SK-N-SH (cell line): ENCODE results near the gene CADM1. TPM values are rescaled to one million over a fixed set of nuclear protein-coding genes. Genes with fewer than 3 reads are reported as not detected.
A peak's percentile ranks its signal among the peaks of the same experiment; 100 is the strongest.

ENCODE experiments used
- CTCF ChIA-PET: fragments of 300-600, 350-600 bp; formaldehyde crosslinking; extraction: SDS; loops from one replicate; lab custom pipeline; 2021; lab: Yijun Ruan, JAX
- POLR2A ChIA-PET: fragments of 350-600 bp; sonication (Branson Sonifier 250); formaldehyde crosslinking; extraction: SDS; loops from one replicate; lab custom pipeline; 2020; ENCODE audit warnings: antibody characterized with exemption, inconsistent platforms; lab: Yijun Ruan, JAX
- DNase-seq: peaks from one replicate; pipeline ENCODE4 v3.0.0; 2012
- H2AFZ ChIP-seq: fragments of 200-600 bp; sonication (generic); 2 replicates; pipeline ENCODE4 v1.8.1; 2016; ENCODE audit warnings: antibody characterized with exemption, mild to moderate bottlenecking, low read depth
- H3F3A ChIP-seq: fragments of 200-600 bp; sonication (generic); replicated peaks from 2 replicates; pipeline ENCODE3; 2016; ENCODE audit warnings: antibody characterized with exemption, mild to moderate bottlenecking; ENCODE audit not compliant: insufficient read depth
- H3K27ac ChIP-seq, 2 experiments: fragments of 200-500 bp in 1 of 2; fragments of 200-600 bp in 1 of 2; sonication (Bioruptor generic) in 1 of 2; sonication (generic), shearing (Covaris generic) in 1 of 2; 2 replicates each; pipeline versions ENCODE4 v1.5.1 to v1.6.1; 2014 to 2016; ENCODE audit warnings: low read depth in 2 of 2, inconsistent platforms in 1 of 2, low read length in 1 of 2, mild to moderate bottlenecking in 1 of 2, mixed read lengths in 1 of 2
- H3K27me3 ChIP-seq: fragments of 200-600 bp; sonication (generic), shearing (Covaris generic); 2 replicates; pipeline ENCODE4 v1.6.1; 2016; ENCODE audit warnings: mixed run types; ENCODE audit not compliant: insufficient read depth
- H3K36me3 ChIP-seq, 2 experiments: fragments of 200-500 bp in 1 of 2; fragments of 200-600 bp in 1 of 2; sonication (Bioruptor generic) in 1 of 2; sonication (generic) in 1 of 2; replicated peaks in 1 of 2; 2 replicates each; pipeline versions ENCODE3 to v1.5.1; 2014 to 2016; ENCODE audit warnings: low read length in 1 of 2, mild to moderate bottlenecking in 1 of 2; ENCODE audit not compliant: insufficient read depth in 2 of 2, control insufficient read depth in 1 of 2
- H3K4me1 ChIP-seq, 2 experiments: fragments of 200-500 bp in 1 of 2; fragments of 200-600 bp in 1 of 2; sonication (Bioruptor generic) in 1 of 2; sonication (generic), shearing (Covaris generic) in 1 of 2; 2 replicates each; pipeline versions ENCODE4 v1.5.1 to v1.6.1; 2014 to 2016; ENCODE audit warnings: low read depth in 1 of 2, low read length in 1 of 2, mixed run types in 1 of 2; ENCODE audit not compliant: insufficient read depth in 2 of 2, control insufficient read depth in 1 of 2
- H3K4me2 ChIP-seq: fragments of 200-600 bp; sonication (generic), shearing (Covaris generic); 2 replicates; pipeline ENCODE4 v1.6.1; 2017; ENCODE audit warnings: mixed run types
- H3K4me3 ChIP-seq, 2 experiments: fragments of 200-500 bp in 1 of 2; fragments of 200-600 bp in 1 of 2; sonication (Bioruptor generic) in 1 of 2; sonication (generic), shearing (Covaris generic) in 1 of 2; 2 replicates each; pipeline versions ENCODE4 v1.5.1 to v1.8.1; 2014 to 2016; ENCODE audit warnings: low read depth in 2 of 2, inconsistent platforms in 1 of 2, low read length in 1 of 2, mild to moderate bottlenecking in 1 of 2, mixed read lengths in 1 of 2, moderate library complexity in 1 of 2
- H3K79me2 ChIP-seq: fragments of 200-600 bp; sonication (generic); 2 replicates; pipeline ENCODE4 v1.8.1; 2017; ENCODE audit warnings: mild to moderate bottlenecking; ENCODE audit not compliant: insufficient read depth
- H3K9ac ChIP-seq: fragments of 200-600 bp; sonication (generic); 2 replicates; pipeline ENCODE4 v1.6.1; 2017; ENCODE audit warnings: mixed run types
- H3K9me2 ChIP-seq: fragments of 200-600 bp; sonication (generic); 2 replicates; pipeline ENCODE4 v1.6.1; 2017; ENCODE audit warnings: mixed run types
- H3K9me3 ChIP-seq: fragments of 200-600 bp; sonication (generic); 2 replicates; pipeline ENCODE4 v1.6.1; 2017; ENCODE audit warnings: mixed run types, mild to moderate bottlenecking, moderate library complexity
- H4K20me1 ChIP-seq: fragments of 200-600 bp; sonication (generic); 2 replicates; pipeline ENCODE4 v1.6.1; 2017; ENCODE audit warnings: mild to moderate bottlenecking, mixed run types; ENCODE audit not compliant: insufficient read depth
- MEF2A ChIP-seq: IDR thresholded peaks from 2 replicates; pipeline ENCODE4 v1.4.0; 2012; ENCODE audit warnings: low read depth, borderline replicate concordance
- PBX3 ChIP-seq: IDR thresholded peaks from 2 replicates; pipeline ENCODE4; 2012
- RCOR1 ChIP-seq: fragments of 150-350 bp; IDR thresholded peaks from 2 replicates; pipeline ENCODE4 v1.6.1; 2017; ENCODE audit warnings: antibody characterized with exemption, low read length
- RFX5 ChIP-seq: IDR thresholded peaks from 2 replicates; pipeline ENCODE4 v1.6.1; 2012; ENCODE audit warnings: mild to moderate bottlenecking, improper control_type of control experiment, low read length
- TAF1 ChIP-seq: IDR thresholded peaks from 2 replicates; pipeline ENCODE4 v1.6.1; 2012; ENCODE audit warnings: low read depth, mild to moderate bottlenecking, low read length, moderate library complexity, borderline replicate concordance
- TCF12 ChIP-seq: IDR thresholded peaks from 2 replicates; pipeline ENCODE4 v1.4.0; 2012
- WGBS: methylation state at CpG from one replicate; pipeline ENCODE4 v1.1.6; 2017; ENCODE audit warnings: low lambda C conversion rate; 5-methylcytosine and 5-hydroxymethylcytosine counted together
- polyA plus RNA-seq, 3 experiments: library from polyadenylated mRNA; depleted of rRNA; stranded (reverse); fragments of >200 nt; gene quantifications; 2 replicates each; pipeline ENCODE4 v1.2.3, GENCODE V29; 2012
- TF ChIP-seq, protein P1 (sequence below): IDR thresholded peaks from 2 replicates; pipeline ENCODE4 v1.4.0; 2012; ENCODE audit warnings: low read depth, borderline replicate concordance
- TF ChIP-seq, protein P2 (sequence below): fragments of 200-600 bp; sonication (generic); IDR thresholded peaks from 2 replicates; pipeline ENCODE4 v1.6.1; 2017; ENCODE audit warnings: antibody characterized with exemption, mild to moderate bottlenecking, moderate library complexity
- TF ChIP-seq, protein P3 (sequence below): fragments of 150-350 bp; IDR thresholded peaks from 2 replicates; pipeline ENCODE4 v1.6.1; 2016; ENCODE audit warnings: mild to moderate bottlenecking, low read depth, low read length
- TF ChIP-seq, protein P4 (sequence below): fragments of 150-350 bp; IDR thresholded peaks from 2 replicates; pipeline ENCODE4 v1.6.1; 2017; ENCODE audit warnings: antibody characterized with exemption, low read length, low read depth, borderline replicate concordance

Gene CADM1
- polyA plus RNA-seq, 1 of the 3 experiments (the other 2 are of a cell fraction) = 7.9 TPM

GRCh38 chr11:115244758-115245157 is 259.5 kb downstream of the CADM1 start:
- TF ChIP-seq, protein P1, sequence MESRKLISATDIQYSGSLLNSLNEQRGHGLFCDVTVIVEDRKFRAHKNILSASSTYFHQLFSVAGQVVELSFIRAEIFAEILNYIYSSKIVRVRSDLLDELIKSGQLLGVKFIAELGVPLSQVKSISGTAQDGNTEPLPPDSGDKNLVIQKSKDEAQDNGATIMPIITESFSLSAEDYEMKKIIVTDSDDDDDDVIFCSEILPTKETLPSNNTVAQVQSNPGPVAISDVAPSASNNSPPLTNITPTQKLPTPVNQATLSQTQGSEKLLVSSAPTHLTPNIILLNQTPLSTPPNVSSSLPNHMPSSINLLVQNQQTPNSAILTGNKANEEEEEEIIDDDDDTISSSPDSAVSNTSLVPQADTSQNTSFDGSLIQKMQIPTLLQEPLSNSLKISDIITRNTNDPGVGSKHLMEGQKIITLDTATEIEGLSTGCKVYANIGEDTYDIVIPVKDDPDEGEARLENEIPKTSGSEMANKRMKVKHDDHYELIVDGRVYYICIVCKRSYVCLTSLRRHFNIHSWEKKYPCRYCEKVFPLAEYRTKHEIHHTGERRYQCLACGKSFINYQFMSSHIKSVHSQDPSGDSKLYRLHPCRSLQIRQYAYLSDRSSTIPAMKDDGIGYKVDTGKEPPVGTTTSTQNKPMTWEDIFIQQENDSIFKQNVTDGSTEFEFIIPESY = no peak
- no peak for TF ChIP-seq PBX3
- TF ChIP-seq, protein P2, sequence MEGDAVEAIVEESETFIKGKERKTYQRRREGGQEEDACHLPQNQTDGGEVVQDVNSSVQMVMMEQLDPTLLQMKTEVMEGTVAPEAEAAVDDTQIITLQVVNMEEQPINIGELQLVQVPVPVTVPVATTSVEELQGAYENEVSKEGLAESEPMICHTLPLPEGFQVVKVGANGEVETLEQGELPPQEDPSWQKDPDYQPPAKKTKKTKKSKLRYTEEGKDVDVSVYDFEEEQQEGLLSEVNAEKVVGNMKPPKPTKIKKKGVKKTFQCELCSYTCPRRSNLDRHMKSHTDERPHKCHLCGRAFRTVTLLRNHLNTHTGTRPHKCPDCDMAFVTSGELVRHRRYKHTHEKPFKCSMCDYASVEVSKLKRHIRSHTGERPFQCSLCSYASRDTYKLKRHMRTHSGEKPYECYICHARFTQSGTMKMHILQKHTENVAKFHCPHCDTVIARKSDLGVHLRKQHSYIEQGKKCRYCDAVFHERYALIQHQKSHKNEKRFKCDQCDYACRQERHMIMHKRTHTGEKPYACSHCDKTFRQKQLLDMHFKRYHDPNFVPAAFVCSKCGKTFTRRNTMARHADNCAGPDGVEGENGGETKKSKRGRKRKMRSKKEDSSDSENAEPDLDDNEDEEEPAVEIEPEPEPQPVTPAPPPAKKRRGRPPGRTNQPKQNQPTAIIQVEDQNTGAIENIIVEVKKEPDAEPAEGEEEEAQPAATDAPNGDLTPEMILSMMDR = no peak
- Histone ChIP-seq H4K20me1 (no peaks in the 10 kb centered on the region), H3K4me3 (no peak overlapping the region), H3K27ac (peak overlapping the region in 1 of 2 experiments; percentile 34; a peak in 1 of 4 replicates), H3K9ac (no peak overlapping the region), H3K79me2 (no peaks in the 10 kb centered on the region), H3K27me3 (no peaks in the 10 kb centered on the region), H3K9me3 (no peaks in the 10 kb centered on the region), H3K4me1 (peaks cover 0 to 11% of the 10 kb centered on the region in 2 experiments; a peak in 2 of 4 replicates), H3K4me2 (no peak overlapping the region), H3F3A (no peaks in the 10 kb centered on the region), H2AFZ (no peak overlapping the region), H3K36me3 (no peaks in the 10 kb centered on the region), H3K9me2 (no peaks in the 10 kb centered on the region)
- CTCF ChIA-PET = interaction anchor here (0.6 to 2.2 kb wide), 2 partner anchors 26 to 364 kb away, joined by 3 to 6 read pairs; no protein-coding TSS in a partner anchor
- POLR2A ChIA-PET = no interaction called here
- WGBS = 70% methylated on average over 7 of the region's 7 CpGs
- DNase-seq = no peak

- Histone ChIP-seq H3K79me2 (no peaks in the 10 kb centered on the region), H3K4me3 (no peak overlapping the region), H3K9me3 (no peaks in the 10 kb centered on the region), H4K20me1 (no peaks in the 10 kb centered on the region), H3K9ac (no peak overlapping the region), H2AFZ (no peak overlapping the region), H3K9me2 (no peaks in the 10 kb centered on the region), H3K4me2 (no peak overlapping the region), H3K4me1 (peaks cover 0 to 11% of the 10 kb centered on the region in 2 experiments; a peak in 2 of 4 replicates)
- 85% methylated on average over 5 of the region's 5 CpGs for WGBS
- POLR2A ChIA-PET = no interaction called here
- TF ChIP-seq, protein P3, sequence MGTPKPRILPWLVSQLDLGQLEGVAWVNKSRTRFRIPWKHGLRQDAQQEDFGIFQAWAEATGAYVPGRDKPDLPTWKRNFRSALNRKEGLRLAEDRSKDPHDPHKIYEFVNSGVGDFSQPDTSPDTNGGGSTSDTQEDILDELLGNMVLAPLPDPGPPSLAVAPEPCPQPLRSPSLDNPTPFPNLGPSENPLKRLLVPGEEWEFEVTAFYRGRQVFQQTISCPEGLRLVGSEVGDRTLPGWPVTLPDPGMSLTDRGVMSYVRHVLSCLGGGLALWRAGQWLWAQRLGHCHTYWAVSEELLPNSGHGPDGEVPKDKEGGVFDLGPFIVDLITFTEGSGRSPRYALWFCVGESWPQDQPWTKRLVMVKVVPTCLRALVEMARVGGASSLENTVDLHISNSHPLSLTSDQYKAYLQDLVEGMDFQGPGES = no peak
- TF ChIP-seq MEF2A (no peak), TAF1 (no peak), RCOR1 (no peak), PBX3 (no peak), TCF12 (no peak), RFX5 (no peak)
- TF ChIP-seq, protein P4, sequence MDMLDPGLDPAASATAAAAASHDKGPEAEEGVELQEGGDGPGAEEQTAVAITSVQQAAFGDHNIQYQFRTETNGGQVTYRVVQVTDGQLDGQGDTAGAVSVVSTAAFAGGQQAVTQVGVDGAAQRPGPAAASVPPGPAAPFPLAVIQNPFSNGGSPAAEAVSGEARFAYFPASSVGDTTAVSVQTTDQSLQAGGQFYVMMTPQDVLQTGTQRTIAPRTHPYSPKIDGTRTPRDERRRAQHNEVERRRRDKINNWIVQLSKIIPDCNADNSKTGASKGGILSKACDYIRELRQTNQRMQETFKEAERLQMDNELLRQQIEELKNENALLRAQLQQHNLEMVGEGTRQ = no peak
- TF ChIP-seq, protein P1 = no peak
- TF ChIP-seq, all 33 proteins: peak for 0
- CTCF ChIA-PET = interaction anchor here (0.7 to 2.2 kb wide), 2 partner anchors 25 to 260 kb away, joined by 3 to 6 read pairs; partner anchors contain the start of gene CADM1
- H3K27me3 ChIP-seq = no peaks in the 10 kb centered on the region
- peaks cover 0 to 2% of the 10 kb centered on the region in 2 experiments for H3K36me3 ChIP-seq
- DNase-seq = no peak
- H3K27ac ChIP-seq = peak overlapping the region in 1 of 2 experiments; percentile 34; a peak in 1 of 4 replicates
- H3F3A ChIP-seq = no peaks in the 10 kb centered on the region
These were observed 259.9 kb downstream of the CADM1 start for GRCh38 chr11:115244296-115244695.
